A549 (cell line): ENCODE data around the gene TASP1. TPM values are rescaled to one million over a fixed set of nuclear protein-coding genes. Genes with fewer than 3 reads are reported as not detected.

Experiments
- ATAC-seq, 2 experiments: fragments of 200-7000 bp in 1 of 2; fragments of >200 bp in 1 of 2; cut with Nextera tagmentation in 1 of 2; cut with Tn5 transposase in 1 of 2; 3 replicates each; pipeline versions ENCODE4 v1.8.0 to v1.9.1; 2018 to 2020; ENCODE audit warnings: mild to moderate bottlenecking in 1 of 2, moderate library complexity in 1 of 2
- CTCF ChIA-PET: fragments of 300-600 bp; sonication (Branson Sonifier 250); formaldehyde crosslinking; extraction: SDS; loops from one replicate; lab custom pipeline; 2021; ENCODE audit warnings: antibody characterized with exemption, inconsistent platforms; lab: Yijun Ruan, JAX
- POLR2A ChIA-PET: fragments of 350-600 bp; formaldehyde crosslinking; extraction: SDS; loops from one replicate; lab custom pipeline; 2021; ENCODE audit warnings: antibody characterized with exemption, inconsistent platforms; lab: Yijun Ruan, JAX
- DNase-seq, 2 experiments: peaks; one replicate each; pipeline versions ENCODE4 v3.0.0 to v3.0.0-alpha.2; 2011 to 2016; ENCODE audit warnings: low read depth in 1 of 2, low spot score in 1 of 2
- FAIRE-seq: peaks from 2 replicates; lab custom pipeline; 2011; peaks lifted over from hg19 to GRCh38; lab: Jason Lieb, UNC
- H3K27ac ChIP-seq, 2 experiments: fragments of >200 bp; sonication (Bioruptor Twin); formaldehyde crosslinking; 3 replicates each; pipeline ENCODE4 v1.5.1; 2016 to 2017
- H3K4me1 ChIP-seq: fragments of >200 bp; sonication (Bioruptor Twin); formaldehyde crosslinking; 3 replicates; pipeline ENCODE4 v1.6.1; 2016
- H3K4me2 ChIP-seq: fragments of >200 bp; sonication (Bioruptor Twin); formaldehyde crosslinking; 3 replicates; pipeline ENCODE4 v1.6.1; 2016
- H3K4me3 ChIP-seq: fragments of >200 bp; sonication (Bioruptor Twin); formaldehyde crosslinking; 3 replicates; pipeline ENCODE4 v1.5.1; 2016
- H3K9me3 ChIP-seq: fragments of >200 bp; sonication (Bioruptor Twin); formaldehyde crosslinking; 3 replicates; pipeline ENCODE4 v1.6.1; 2016
- BHLHE40 ChIP-seq: IDR thresholded peaks from 2 replicates; pipeline ENCODE4 v1.6.1; 2012; ENCODE audit warnings: low read depth, low read length, inconsistent platforms
- CBX2 ChIP-seq: fragments of 200-600 bp; sonication (generic); IDR thresholded peaks from 2 replicates; pipeline ENCODE4 v1.6.1; 2016; ENCODE audit warnings: low read depth, mild to moderate bottlenecking, borderline replicate concordance
- CEBPB ChIP-seq, 2 experiments: fragments of >200 bp in 1 of 2; sonication (Bioruptor Twin) in 1 of 2; formaldehyde crosslinking in 1 of 2; IDR thresholded peaks; 2 replicates each; pipeline ENCODE4 v1.6.1; 2012 to 2016
- CHD2 ChIP-seq: fragments of 150-350 bp; IDR thresholded peaks from 2 replicates; pipeline ENCODE4 v1.6.1; 2014; ENCODE audit warnings: low read length; ENCODE audit not compliant: partially characterized antibody
- CHD4 ChIP-seq: fragments of 200-600 bp; sonication (generic); IDR thresholded peaks from 2 replicates; pipeline ENCODE4 v1.6.1; 2016; ENCODE audit warnings: antibody characterized with exemption, mild to moderate bottlenecking, borderline replicate concordance
- E2F6 ChIP-seq: IDR thresholded peaks from 2 replicates; pipeline ENCODE4 v1.6.1; 2012; ENCODE audit warnings: low read depth, borderline replicate concordance
- EHF ChIP-seq: fragments of 250-450 bp; sonication (Bioruptor Pico); IDR thresholded peaks from 2 replicates; pipeline ENCODE4 v1.5.0; 2020; ENCODE audit warnings: mild to moderate bottlenecking
- ELK1 ChIP-seq: fragments of 150-350 bp; IDR thresholded peaks from 2 replicates; pipeline ENCODE4 v1.6.1; 2014; ENCODE audit warnings: low read depth, mild to moderate bottlenecking, low read length
- EP300 ChIP-seq, 2 experiments: fragments of >200 bp; sonication (Bioruptor Twin); formaldehyde crosslinking; IDR thresholded peaks; 2 replicates in 1 of 2; 3 replicates in 1 of 2; pipeline ENCODE4 v1.6.1; 2016 to 2017
- FOSB ChIP-seq: fragments of 250-450 bp; sonication (Bioruptor Pico); IDR thresholded peaks from 2 replicates; pipeline ENCODE4 v1.5.0; 2020; ENCODE audit warnings: mild to moderate bottlenecking, moderate library complexity
- FOXS1 ChIP-seq: fragments of 250-450 bp; sonication (Bioruptor Pico); IDR thresholded peaks from 2 replicates; pipeline ENCODE4 v1.5.0; 2020; ENCODE audit warnings: mild to moderate bottlenecking, moderate library complexity
- GATA3 ChIP-seq: IDR thresholded peaks from 2 replicates; pipeline ENCODE4 v1.6.1; 2012; ENCODE audit warnings: borderline replicate concordance
- HDAC2 ChIP-seq: fragments of 200-600 bp; sonication (generic); IDR thresholded peaks from 2 replicates; pipeline ENCODE4 v1.6.1; 2016
- HES2 ChIP-seq: fragments of >200 bp; sonication (Bioruptor Twin); formaldehyde crosslinking; IDR thresholded peaks from 2 replicates; pipeline ENCODE4 v1.6.1; 2016
- HMGXB4 ChIP-seq: fragments of 250-450 bp; sonication (Bioruptor Pico); IDR thresholded peaks from 2 replicates; pipeline ENCODE4 v1.5.0; 2021; ENCODE audit warnings: mild to moderate bottlenecking, moderate library complexity, borderline replicate concordance
- HOXB13 ChIP-seq: fragments of 250-450 bp; sonication (Bioruptor Pico); IDR thresholded peaks from 2 replicates; pipeline ENCODE4 v1.5.0; 2020; ENCODE audit warnings: low read depth, mild to moderate bottlenecking, moderate library complexity
- JUNB ChIP-seq: fragments of >200 bp; sonication (Bioruptor Twin); formaldehyde crosslinking; IDR thresholded peaks from 2 replicates; pipeline ENCODE4 v1.6.1; 2016
- KDM1A ChIP-seq: fragments of 200-600 bp; sonication (generic); IDR thresholded peaks from 2 replicates; pipeline ENCODE4 v1.6.1; 2016; ENCODE audit warnings: low read depth, mild to moderate bottlenecking
- KDM5A ChIP-seq: fragments of 200-600 bp; sonication (generic); IDR thresholded peaks from 2 replicates; pipeline ENCODE4 v1.6.1; 2016; ENCODE audit warnings: antibody characterized with exemption, mild to moderate bottlenecking
- MAFK ChIP-seq: fragments of 450-650 bp; IDR thresholded peaks from 2 replicates; pipeline ENCODE4 v1.6.1; 2014; ENCODE audit not compliant: partially characterized antibody
- MAX ChIP-seq: IDR thresholded peaks from 2 replicates; pipeline ENCODE4 v1.6.1; 2012
- MAZ ChIP-seq: fragments of 150-350 bp; IDR thresholded peaks from 2 replicates; pipeline ENCODE4 v1.6.1; 2014; ENCODE audit warnings: antibody characterized with exemption, low read depth, low read length, borderline replicate concordance
- MYC ChIP-seq: IDR thresholded peaks from 2 replicates; pipeline ENCODE4 v1.6.1; 2012; ENCODE audit warnings: mild to moderate bottlenecking, inconsistent platforms, low read length, improper control_type of control experiment, borderline replicate concordance
- NFE2L2 ChIP-seq: fragments of 150-350 bp; conservative IDR thresholded peaks from 2 replicates; pipeline ENCODE4 v1.6.1; 2014; ENCODE audit warnings: low read length
- NR3C1 ChIP-seq: fragments of >200 bp; sonication (Bioruptor Twin); formaldehyde crosslinking; IDR thresholded peaks from 3 replicates; pipeline ENCODE4 v1.6.1; 2017
- POLR2A ChIP-seq: IDR thresholded peaks from 2 replicates; pipeline ENCODE4 v1.6.1; 2012; ENCODE audit warnings: mild to moderate bottlenecking, low read length
- POLR2AphosphoS2 ChIP-seq: conservative IDR thresholded peaks from 2 replicates; pipeline ENCODE4 v1.6.1; 2012; ENCODE audit warnings: low read length, improper control_type of control experiment, inconsistent platforms
- RFX5 ChIP-seq: fragments of 450-650 bp; IDR thresholded peaks from 2 replicates; pipeline ENCODE4 v1.7.1; 2014; ENCODE audit warnings: antibody characterized with exemption, mild to moderate bottlenecking, moderate library complexity
- RNF2 ChIP-seq: fragments of 200-600 bp; sonication (generic); IDR thresholded peaks from 2 replicates; pipeline ENCODE4 v1.6.1; 2016; ENCODE audit warnings: low read depth, mild to moderate bottlenecking, antibody characterized with exemption, moderate library complexity, borderline replicate concordance
- SREBF2 ChIP-seq: fragments of 450-650 bp; IDR thresholded peaks from 2 replicates; pipeline ENCODE4 v1.6.1; 2014; ENCODE audit warnings: mild to moderate bottlenecking, moderate library complexity
- TFCP2L1 ChIP-seq: fragments of 250-450 bp; sonication (Bioruptor Pico); IDR thresholded peaks from 2 replicates; pipeline ENCODE4 v1.5.0; 2021; ENCODE audit warnings: mild to moderate bottlenecking
- USF2 ChIP-seq: fragments of 450-650 bp; IDR thresholded peaks from 2 replicates; pipeline ENCODE4 v1.6.1; 2014; ENCODE audit warnings: antibody characterized with exemption
- ZC3H11A ChIP-seq: fragments of 450-650 bp; IDR thresholded peaks from 2 replicates; pipeline ENCODE4 v1.6.1; 2014; ENCODE audit warnings: antibody characterized with exemption, mild to moderate bottlenecking
- ZSCAN20 ChIP-seq: fragments of 250-450 bp; sonication (Bioruptor Pico); IDR thresholded peaks from 2 replicates; pipeline ENCODE4 v1.8.0; 2022; ENCODE audit warnings: mild to moderate bottlenecking, moderate library complexity
- WGBS: methylation state at CpG from one replicate; pipeline ENCODE4 v1.1.6; 2017; ENCODE audit errors: missing lambda C conversion rate; 5-methylcytosine and 5-hydroxymethylcytosine counted together
- polyA plus RNA-seq, 4 experiments: library from polyadenylated mRNA; depleted of rRNA in 3 of 4; stranded (reverse); fragments of >200 nt; fragmentation: RNase III in 1 of 4; extraction: RNeasy Plus Mini Kit Qiagen cat#74134 plus additional on column Dnase treatment in 1 of 4; gene quantifications; 2 replicates in 3 of 4; 3 replicates in 1 of 4; pipeline ENCODE4 v1.2.3, GENCODE V29; 2011 to 2017

The TASP1 gene
- polyA plus RNA-seq, 2 of the 4 experiments (the other 2 are of a cell fraction) = 9.5 to 18.2 TPM

GRCh38 chr20:13400453-13400852 lies 238.3 kb downstream of the TASP1 start:
- no peak for ATAC-seq
- 94% methylated on average over 2 of the region's 2 CpGs for WGBS
- CTCF ChIA-PET = no interaction called here
- Histone ChIP-seq H3K9me3 (no peaks in the 10 kb centered on the region), H3K4me3 (no peak overlapping the region), H3K4me2 (no peak overlapping the region), H3K4me1 (peaks cover 10% of the 10 kb centered on the region), H3K27ac (no peak overlapping the region)
- FAIRE-seq = peak; percentile 39
- no peak for TF ChIP-seq E2F6
- no peak for TF ChIP-seq NR3C1
- no peak for TF ChIP-seq MAFK
- no peak for TF ChIP-seq HES2
- no peak for TF ChIP-seq FOXS1 (CRISPR knock-in tag)
- no peak for TF ChIP-seq FOSB (CRISPR knock-in tag)
- TF ChIP-seq HDAC2 = no peak
- TF ChIP-seq BHLHE40 = no peak
- TF ChIP-seq CHD2 = no peak
- DNase-seq = no peak
- POLR2A ChIA-PET = no interaction called here

GRCh38 chr20:13397300-13397724 lies 241.4 kb downstream of the TASP1 start:
- Histone ChIP-seq H3K4me2 (no peak overlapping the region), H3K9me3 (no peaks in the 10 kb centered on the region), H3K4me1 (peaks cover 16% of the 10 kb centered on the region), H3K4me3 (no peak overlapping the region), H3K27ac (no peak overlapping the region)
- no peak for TF ChIP-seq KDM5A
- TF ChIP-seq EP300 (IDR thresholded peaks at IDR 0.05) = no peak
- no peak for TF ChIP-seq EHF (CRISPR knock-in tag)
- no peak for TF ChIP-seq MAX
- TF ChIP-seq RNF2 = no peak
- TF ChIP-seq KDM1A = no peak
- TF ChIP-seq TFCP2L1 (CRISPR knock-in tag) = no peak
- TF ChIP-seq FOSB (CRISPR knock-in tag) = no peak
- TF ChIP-seq RFX5 = no peak
- no peak for TF ChIP-seq POLR2AphosphoS2
- TF ChIP-seq USF2 = no peak
- TF ChIP-seq ZC3H11A = no peak
- no peak for TF ChIP-seq E2F6
- no peak for TF ChIP-seq JUNB
- no peak for TF ChIP-seq POLR2A
- no peak for TF ChIP-seq MYC
- TF ChIP-seq GATA3 = no peak
- no peak for TF ChIP-seq MAZ
- no peak for TF ChIP-seq NFE2L2
- no peak for TF ChIP-seq MAFK
- 71% methylated on average over 1 of the region's 1 CpG for WGBS
- POLR2A ChIA-PET = no interaction called here
- no peak for ATAC-seq
- CTCF ChIA-PET = no interaction called here
- no peak for FAIRE-seq
- DNase-seq = no peak

GRCh38 chr20:13396826-13397225 lies 241.9 kb downstream of the TASP1 start:
- no peaks in the 10 kb centered on the region for H3K9me3 ChIP-seq
- no peak overlapping the region for H3K4me3 ChIP-seq
- ChIA-PET POLR2A (no interaction called here), CTCF (no interaction called here)
- ATAC-seq (no peak), DNase-seq (no peak), FAIRE-seq (peak; percentile 54)
- H3K4me1 ChIP-seq = peaks cover 16% of the 10 kb centered on the region
- H3K27ac ChIP-seq = no peak overlapping the region
- no peak overlapping the region for H3K4me2 ChIP-seq
- TF ChIP-seq CBX2 (no peak), CHD2 (no peak), HMGXB4 (CRISPR knock-in tag) (no peak), CHD4 (no peak), SREBF2 (no peak), KDM5A (no peak), ELK1 (no peak), HOXB13 (CRISPR knock-in tag) (no peak), CEBPB (IDR thresholded peaks at IDR 0.05) (no peak), EP300 (IDR thresholded peaks at IDR 0.05) (no peak), JUNB (no peak), ZSCAN20 (CRISPR knock-in tag) (no peak)
